HepG2 (cell line): ENCODE data around the gene LUC7L2. TPM values are rescaled to one million over a fixed set of nuclear protein-coding genes. Genes with fewer than 3 reads are reported as not detected.

Source experiments
- ISX ChIP-seq: sonication (generic); formaldehyde crosslinking; conservative IDR thresholded peaks from 2 replicates; pipeline ENCODE4 v1.5.0; 2020; ENCODE audit warnings: missing genetic modification reagents
- JARID2 ChIP-seq: sonication (generic); formaldehyde crosslinking; IDR thresholded peaks from 2 replicates; pipeline ENCODE4 v1.8.1; 2023; ENCODE audit warnings: missing genetic modification reagents, inconsistent platforms; ENCODE audit not compliant: insufficient replicate concordance
- PAWR ChIP-seq: sonication (generic); formaldehyde crosslinking; IDR thresholded peaks from 2 replicates; pipeline ENCODE4 v1.4.0; 2020; ENCODE audit warnings: missing genetic modification reagents, mild to moderate bottlenecking, borderline replicate concordance
- REL ChIP-seq: sonication (generic); formaldehyde crosslinking; conservative IDR thresholded peaks from 2 replicates; pipeline ENCODE4 v1.8.0; 2022; ENCODE audit warnings: mild to moderate bottlenecking, missing genetic modification reagents, moderate library complexity
- SAFB2 ChIP-seq: sonication (generic); formaldehyde crosslinking; IDR thresholded peaks from 2 replicates; pipeline ENCODE4 v1.5.1; 2020; ENCODE audit warnings: missing genetic modification reagents, low read depth, mild to moderate bottlenecking, borderline replicate concordance
- SCMH1 ChIP-seq: sonication (generic); formaldehyde crosslinking; IDR thresholded peaks from 2 replicates; pipeline ENCODE4 v1.9.0; 2021; ENCODE audit warnings: missing genetic modification reagents, mild to moderate bottlenecking, borderline replicate concordance
- SP4 ChIP-seq: sonication (generic); formaldehyde crosslinking; IDR thresholded peaks from 2 replicates; pipeline ENCODE4 v1.8.1; 2023; ENCODE audit warnings: mild to moderate bottlenecking, missing genetic modification reagents
- ZMYM4 ChIP-seq: sonication (generic); formaldehyde crosslinking; IDR thresholded peaks from 2 replicates; pipeline ENCODE4 v1.8.1; 2023; ENCODE audit warnings: mild to moderate bottlenecking, missing genetic modification reagents
- ZSCAN12 ChIP-seq: sonication (generic); formaldehyde crosslinking; IDR thresholded peaks from 2 replicates; pipeline ENCODE4 v1.9.0; 2021; ENCODE audit warnings: mild to moderate bottlenecking, missing genetic modification reagents
- ZSCAN21 ChIP-seq: sonication (generic); formaldehyde crosslinking; IDR thresholded peaks from 2 replicates; pipeline ENCODE4 v1.8.0; 2022; ENCODE audit warnings: mild to moderate bottlenecking, missing genetic modification reagents, moderate library complexity, borderline replicate concordance
- polyA plus RNA-seq, 8 experiments: library from polyadenylated mRNA; depleted of rRNA in 3 of 8; stranded (reverse) in 7 of 8; unstranded in 1 of 8; fragments of >200 nt; fragmentation: Illumina TruSeq in 4 of 8; extraction: Trizol in 4 of 8; gene quantifications; 2 replicates each; pipeline versions ENCODE4 v1.2.1 to v1.2.3, GENCODE V29; 2011 to 2016; ENCODE audit warnings: low read depth in 4 of 8, missing spikeins in 1 of 8, mixed read lengths in 1 of 8; ENCODE audit not compliant: insufficient read depth in 1 of 8
- total RNA-seq, 5 experiments: library from RNA; depleted of rRNA; stranded (reverse); fragments of >200 nt; fragmentation: Illumina TruSeq; extraction: Trizol; gene quantifications; 2 replicates each; pipeline ENCODE4 v1.2.3, GENCODE V29; 2016; ENCODE audit warnings: low read depth in 1 of 5
- TF ChIP-seq, protein P1 (sequence below): IDR thresholded peaks from 2 replicates; pipeline ENCODE4 v1.4.0; 2020; ENCODE audit warnings: mild to moderate bottlenecking, missing genetic modification reagents
- TF ChIP-seq, protein P2 (sequence below): sonication (generic); formaldehyde crosslinking; IDR thresholded peaks from 2 replicates; pipeline ENCODE4 v1.4.0; 2020; ENCODE audit warnings: low read depth, mild to moderate bottlenecking, missing genetic modification reagents
- TF ChIP-seq, protein P3 (sequence below): sonication (generic); formaldehyde crosslinking; IDR thresholded peaks from 2 replicates; pipeline ENCODE4 v1.4.0; 2020; ENCODE audit warnings: missing genetic modification reagents, mild to moderate bottlenecking, borderline replicate concordance
- TF ChIP-seq, protein P4 (sequence below): sonication (generic); IDR thresholded peaks from 2 replicates; pipeline ENCODE4 v1.6.1; 2016; ENCODE audit warnings: low read depth, borderline replicate concordance
- TF ChIP-seq, protein P5 (sequence below): sonication (generic); formaldehyde crosslinking; IDR thresholded peaks from 2 replicates; pipeline ENCODE4 v1.8.1; 2022; ENCODE audit warnings: low read depth, mild to moderate bottlenecking, missing genetic modification reagents

LUC7L2 gene
- total and polyA plus RNA-seq, 2 of the 13 experiments (the other 11 are each of a cell fraction or from before 2014, with no cell fraction given): 17.9 to 50.7 TPM

DNA sequence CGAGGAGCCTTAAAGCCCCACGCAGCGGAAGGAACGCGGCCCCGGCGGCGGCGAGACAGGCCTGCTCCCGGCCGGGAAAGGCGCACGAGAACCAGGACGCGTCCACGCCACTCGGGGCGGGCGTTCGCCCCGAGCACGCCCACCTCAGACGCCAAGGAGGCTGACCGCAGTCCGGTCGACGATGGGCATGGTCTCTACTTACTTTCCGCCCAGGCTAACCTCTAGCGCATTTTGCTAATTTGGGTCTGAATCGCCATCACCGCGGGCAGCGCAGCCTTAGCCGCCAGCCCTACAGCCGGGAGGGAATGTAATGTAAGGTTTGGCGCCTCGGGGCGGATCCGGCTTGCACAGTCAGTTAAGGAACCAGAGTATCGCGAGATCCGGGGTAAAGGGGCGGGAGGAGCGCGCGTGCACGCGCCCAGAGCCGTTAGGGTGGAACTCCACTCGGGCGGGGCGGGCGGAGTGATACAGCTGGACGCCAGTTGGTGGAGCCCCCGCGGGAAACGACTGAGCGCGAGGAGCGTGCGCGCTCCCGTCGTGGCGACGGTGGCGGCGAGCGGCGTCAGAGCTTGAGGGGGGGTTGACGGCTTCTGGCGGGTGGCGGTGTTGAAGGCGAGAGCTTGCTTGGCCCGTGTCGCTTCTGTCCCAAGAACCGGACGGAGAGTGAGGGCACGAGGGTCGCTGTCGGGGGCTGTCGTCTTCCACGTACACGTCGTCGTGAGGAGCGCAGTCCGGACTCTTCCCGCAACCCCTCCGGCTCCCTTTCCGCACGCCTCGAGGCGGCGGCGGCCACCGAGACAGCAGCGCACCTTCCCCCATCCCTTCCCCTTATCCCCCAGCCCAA is at the start of gene LUC7L2 (continued):
- TF ChIP-seq, protein P1, sequence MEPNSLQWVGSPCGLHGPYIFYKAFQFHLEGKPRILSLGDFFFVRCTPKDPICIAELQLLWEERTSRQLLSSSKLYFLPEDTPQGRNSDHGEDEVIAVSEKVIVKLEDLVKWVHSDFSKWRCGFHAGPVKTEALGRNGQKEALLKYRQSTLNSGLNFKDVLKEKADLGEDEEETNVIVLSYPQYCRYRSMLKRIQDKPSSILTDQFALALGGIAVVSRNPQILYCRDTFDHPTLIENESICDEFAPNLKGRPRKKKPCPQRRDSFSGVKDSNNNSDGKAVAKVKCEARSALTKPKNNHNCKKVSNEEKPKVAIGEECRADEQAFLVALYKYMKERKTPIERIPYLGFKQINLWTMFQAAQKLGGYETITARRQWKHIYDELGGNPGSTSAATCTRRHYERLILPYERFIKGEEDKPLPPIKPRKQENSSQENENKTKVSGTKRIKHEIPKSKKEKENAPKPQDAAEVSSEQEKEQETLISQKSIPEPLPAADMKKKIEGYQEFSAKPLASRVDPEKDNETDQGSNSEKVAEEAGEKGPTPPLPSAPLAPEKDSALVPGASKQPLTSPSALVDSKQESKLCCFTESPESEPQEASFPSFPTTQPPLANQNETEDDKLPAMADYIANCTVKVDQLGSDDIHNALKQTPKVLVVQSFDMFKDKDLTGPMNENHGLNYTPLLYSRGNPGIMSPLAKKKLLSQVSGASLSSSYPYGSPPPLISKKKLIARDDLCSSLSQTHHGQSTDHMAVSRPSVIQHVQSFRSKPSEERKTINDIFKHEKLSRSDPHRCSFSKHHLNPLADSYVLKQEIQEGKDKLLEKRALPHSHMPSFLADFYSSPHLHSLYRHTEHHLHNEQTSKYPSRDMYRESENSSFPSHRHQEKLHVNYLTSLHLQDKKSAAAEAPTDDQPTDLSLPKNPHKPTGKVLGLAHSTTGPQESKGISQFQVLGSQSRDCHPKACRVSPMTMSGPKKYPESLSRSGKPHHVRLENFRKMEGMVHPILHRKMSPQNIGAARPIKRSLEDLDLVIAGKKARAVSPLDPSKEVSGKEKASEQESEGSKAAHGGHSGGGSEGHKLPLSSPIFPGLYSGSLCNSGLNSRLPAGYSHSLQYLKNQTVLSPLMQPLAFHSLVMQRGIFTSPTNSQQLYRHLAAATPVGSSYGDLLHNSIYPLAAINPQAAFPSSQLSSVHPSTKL: 0 out of 2 replicates have a peak, but pooled peaks have one; percentile 54
- TF ChIP-seq, protein P2, sequence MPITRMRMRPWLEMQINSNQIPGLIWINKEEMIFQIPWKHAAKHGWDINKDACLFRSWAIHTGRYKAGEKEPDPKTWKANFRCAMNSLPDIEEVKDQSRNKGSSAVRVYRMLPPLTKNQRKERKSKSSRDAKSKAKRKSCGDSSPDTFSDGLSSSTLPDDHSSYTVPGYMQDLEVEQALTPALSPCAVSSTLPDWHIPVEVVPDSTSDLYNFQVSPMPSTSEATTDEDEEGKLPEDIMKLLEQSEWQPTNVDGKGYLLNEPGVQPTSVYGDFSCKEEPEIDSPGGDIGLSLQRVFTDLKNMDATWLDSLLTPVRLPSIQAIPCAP: peak; percentile 47; the same call in 1 of the 2 replicates
- peak; percentile 85; the same call in 1 of the 2 replicates for TF ChIP-seq REL (CRISPR knock-in tag)
- no peak for TF ChIP-seq SCMH1 (CRISPR knock-in tag)
- TF ChIP-seq SP4 (CRISPR knock-in tag): peak; percentile 80
- TF ChIP-seq ZSCAN12 (CRISPR knock-in tag): peak; percentile 45; the same call in 1 of the 2 replicates
- peak; percentile 96 for TF ChIP-seq ZMYM4 (CRISPR knock-in tag)
- peak; percentile 70 for TF ChIP-seq ISX (CRISPR knock-in tag)
- peak; percentile 91; the same call in 1 of the 2 replicates for TF ChIP-seq SAFB2 (CRISPR knock-in tag)
- TF ChIP-seq PAWR (CRISPR knock-in tag): peak; percentile 80; the same call in 1 of the 2 replicates
- TF ChIP-seq, protein P3, sequence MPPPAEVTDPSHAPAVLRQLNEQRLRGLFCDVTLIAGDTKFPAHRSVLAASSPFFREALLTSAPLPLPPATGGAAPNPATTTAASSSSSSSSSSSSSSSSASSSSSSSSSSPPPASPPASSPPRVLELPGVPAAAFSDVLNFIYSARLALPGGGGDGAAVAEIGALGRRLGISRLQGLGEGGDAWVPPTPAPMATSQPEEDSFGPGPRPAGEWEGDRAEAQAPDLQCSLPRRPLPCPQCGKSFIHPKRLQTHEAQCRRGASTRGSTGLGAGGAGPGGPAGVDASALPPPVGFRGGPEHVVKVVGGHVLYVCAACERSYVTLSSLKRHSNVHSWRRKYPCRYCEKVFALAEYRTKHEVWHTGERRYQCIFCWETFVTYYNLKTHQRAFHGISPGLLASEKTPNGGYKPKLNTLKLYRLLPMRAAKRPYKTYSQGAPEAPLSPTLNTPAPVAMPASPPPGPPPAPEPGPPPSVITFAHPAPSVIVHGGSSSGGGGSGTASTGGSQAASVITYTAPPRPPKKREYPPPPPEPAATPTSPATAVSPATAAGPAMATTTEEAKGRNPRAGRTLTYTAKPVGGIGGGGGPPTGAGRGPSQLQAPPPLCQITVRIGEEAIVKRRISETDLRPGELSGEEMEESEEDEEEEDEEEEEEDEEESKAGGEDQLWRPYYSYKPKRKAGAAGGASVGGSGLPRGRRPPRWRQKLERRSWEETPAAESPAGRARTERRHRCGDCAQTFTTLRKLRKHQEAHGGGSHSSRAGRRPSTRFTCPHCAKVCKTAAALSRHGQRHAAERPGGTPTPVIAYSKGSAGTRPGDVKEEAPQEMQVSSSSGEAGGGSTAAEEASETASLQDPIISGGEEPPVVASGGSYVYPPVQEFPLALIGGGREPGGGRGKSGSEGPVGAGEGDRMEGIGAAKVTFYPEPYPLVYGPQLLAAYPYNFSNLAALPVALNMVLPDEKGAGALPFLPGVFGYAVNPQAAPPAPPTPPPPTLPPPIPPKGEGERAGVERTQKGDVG: peak; percentile 54; the same call in 1 of the 2 replicates
- TF ChIP-seq JARID2: peak; percentile 66
- TF ChIP-seq ZSCAN21 (CRISPR knock-in tag): peak; percentile 90
- TF ChIP-seq, protein P4, sequence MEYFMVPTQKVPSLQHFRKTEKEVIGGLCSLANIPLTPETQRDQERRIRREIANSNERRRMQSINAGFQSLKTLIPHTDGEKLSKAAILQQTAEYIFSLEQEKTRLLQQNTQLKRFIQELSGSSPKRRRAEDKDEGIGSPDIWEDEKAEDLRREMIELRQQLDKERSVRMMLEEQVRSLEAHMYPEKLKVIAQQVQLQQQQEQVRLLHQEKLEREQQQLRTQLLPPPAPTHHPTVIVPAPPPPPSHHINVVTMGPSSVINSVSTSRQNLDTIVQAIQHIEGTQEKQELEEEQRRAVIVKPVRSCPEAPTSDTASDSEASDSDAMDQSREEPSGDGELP: peak; percentile 74; the same call in 1 of the 2 replicates
- TF ChIP-seq, protein P5, sequence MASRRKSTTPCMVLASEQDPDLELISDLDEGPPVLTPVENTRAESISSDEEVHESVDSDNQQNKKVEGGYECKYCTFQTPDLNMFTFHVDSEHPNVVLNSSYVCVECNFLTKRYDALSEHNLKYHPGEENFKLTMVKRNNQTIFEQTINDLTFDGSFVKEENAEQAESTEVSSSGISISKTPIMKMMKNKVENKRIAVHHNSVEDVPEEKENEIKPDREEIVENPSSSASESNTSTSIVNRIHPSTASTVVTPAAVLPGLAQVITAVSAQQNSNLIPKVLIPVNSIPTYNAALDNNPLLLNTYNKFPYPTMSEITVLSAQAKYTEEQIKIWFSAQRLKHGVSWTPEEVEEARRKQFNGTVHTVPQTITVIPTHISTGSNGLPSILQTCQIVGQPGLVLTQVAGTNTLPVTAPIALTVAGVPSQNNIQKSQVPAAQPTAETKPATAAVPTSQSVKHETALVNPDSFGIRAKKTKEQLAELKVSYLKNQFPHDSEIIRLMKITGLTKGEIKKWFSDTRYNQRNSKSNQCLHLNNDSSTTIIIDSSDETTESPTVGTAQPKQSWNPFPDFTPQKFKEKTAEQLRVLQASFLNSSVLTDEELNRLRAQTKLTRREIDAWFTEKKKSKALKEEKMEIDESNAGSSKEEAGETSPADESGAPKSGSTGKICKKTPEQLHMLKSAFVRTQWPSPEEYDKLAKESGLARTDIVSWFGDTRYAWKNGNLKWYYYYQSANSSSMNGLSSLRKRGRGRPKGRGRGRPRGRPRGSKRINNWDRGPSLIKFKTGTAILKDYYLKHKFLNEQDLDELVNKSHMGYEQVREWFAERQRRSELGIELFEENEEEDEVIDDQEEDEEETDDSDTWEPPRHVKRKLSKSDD: peak; percentile 78; the same call in 1 of the 2 replicates
